AG09309 (cell line): ENCODE measurements around the gene PRKG2.

Experiments used
- DNase-seq: peaks from one replicate; pipeline ENCODE4 v3.0.0-alpha.2; 2010; ENCODE audit warnings: low read depth
- H3K4me3 ChIP-seq: 2 replicates; pipeline ENCODE4 v1.5.1; 2011; ENCODE audit warnings: mild to moderate bottlenecking, low read depth, low read length, moderate library complexity; ENCODE audit not compliant: control insufficient read depth
- CTCF ChIP-seq: IDR thresholded peaks from 2 replicates; pipeline ENCODE4 v1.5.1; 2011; ENCODE audit warnings: mild to moderate bottlenecking, low read depth, low read length, inconsistent platforms; ENCODE audit not compliant: insufficient read depth, control insufficient read depth; ENCODE audit errors: missing control alignments

The PRKG2 gene

GRCh38 chr4:81205302-81205701 is 9.7 kb downstream of the PRKG2 start:
- no peak for TF ChIP-seq CTCF

GRCh38 chr4:81204571-81204970 is 10.5 kb downstream of the PRKG2 start:
- no peak for DNase-seq
- no peak overlapping the region for H3K4me3 ChIP-seq
- no peak for TF ChIP-seq CTCF

More at GRCh38 chr4:81205302-81205701, 9.7 kb downstream of the PRKG2 start:
- no peak overlapping the region for H3K4me3 ChIP-seq
- DNase-seq: no peak

- no peak for TF ChIP-seq CTCF
Measured at GRCh38 chr4:81199831-81200230, 15.2 kb downstream of the PRKG2 start.

GRCh38 chr4:81198609-81199008 is 16.4 kb downstream of the PRKG2 start:
- TF ChIP-seq CTCF: no peak
- no peak for DNase-seq
- H3K4me3 ChIP-seq: no peak overlapping the region

More at GRCh38 chr4:81199831-81200230, 15.2 kb downstream of the PRKG2 start:
- DNase-seq: no peak
- no peak overlapping the region for H3K4me3 ChIP-seq

GRCh38 chr4:81197864-81198524 is 17.0 kb downstream of the PRKG2 start:
- no peak for TF ChIP-seq CTCF
- DNase-seq: no peak
- no peak overlapping the region for H3K4me3 ChIP-seq

GRCh38 chr4:81196126-81196650 is 18.8 kb downstream of the PRKG2 start:
- no peak overlapping the region for H3K4me3 ChIP-seq
- TF ChIP-seq CTCF: no peak
- DNase-seq: no peak
